Iris pigment epithelial cell (primary cell): ENCODE data around the gene P4HA3.
"Not testable (repeated sequence)": the region's sequence is repeated elsewhere in the genome, so short reads cannot be mapped to it uniquely, and the experiment has no call there.

Source experiments
- DNase-seq: peaks from one replicate; pipeline ENCODE4 v3.0.0-alpha.2; 2011; ENCODE audit warnings: low read depth

P4HA3 gene

GRCh38 chr11:74311352-74311926 lies at the start of gene P4HA3:
TSS of gene P4HA3 (minus strand) at chr11:74311640. CDS start at chr11:74311611, 29 bp downstream.
- peak; percentile 58 for DNase-seq

- DNase-seq: peak; percentile 49
Measured at GRCh38 chr11:74357449-74357848, 46.0 kb upstream of the P4HA3 start.

GRCh38 chr11:74355626-74356025 lies 44.2 kb upstream of the P4HA3 start:
- DNase-seq: no peak

GRCh38 chr11:74354036-74354435 lies 42.6 kb upstream of the P4HA3 start:
- DNase-seq: peak; percentile 68

- DNase-seq: peak; percentile 83
Measured at GRCh38 chr11:74347381-74347780, 35.9 kb upstream of the P4HA3 start.

- no peak for DNase-seq
Measured at GRCh38 chr11:74345420-74345819, 34.0 kb upstream of the P4HA3 start.

GRCh38 chr11:74341921-74342320 lies 30.5 kb upstream of the P4HA3 start:
- DNase-seq: peak; percentile 59

- DNase-seq: no peak
Measured at GRCh38 chr11:74339619-74340018, 28.2 kb upstream of the P4HA3 start.

- DNase-seq: no peak
Measured at GRCh38 chr11:74338963-74339362, 27.5 kb upstream of the P4HA3 start.

GRCh38 chr11:74333193-74333592 lies 21.8 kb upstream of the P4HA3 start:
- no peak for DNase-seq

- peak; percentile 38 for DNase-seq
Measured at GRCh38 chr11:74332291-74332690, 20.9 kb upstream of the P4HA3 start.

GRCh38 chr11:74331000-74331399 lies 19.6 kb upstream of the P4HA3 start:
- not testable (repeated sequence) for DNase-seq

- peak; percentile 88 for DNase-seq
Measured at GRCh38 chr11:74330075-74330858, 18.8 kb upstream of the P4HA3 start.

- DNase-seq: no peak
Measured at GRCh38 chr11:74327076-74327475, 15.6 kb upstream of the P4HA3 start.

- DNase-seq: no peak
Measured at GRCh38 chr11:74326665-74327064, 15.2 kb upstream of the P4HA3 start.

GRCh38 chr11:74325649-74326645 lies 14.5 kb upstream of the P4HA3 start:
- peak; percentile 78 for DNase-seq

GRCh38 chr11:74322667-74323066 lies 11.2 kb upstream of the P4HA3 start:
- DNase-seq: peak; percentile 26

GRCh38 chr11:74321487-74322188 lies 10.2 kb upstream of the P4HA3 start:
- peak; percentile 62 for DNase-seq

GRCh38 chr11:74320538-74320937 lies 9.1 kb upstream of the P4HA3 start:
- peak; percentile 66 for DNase-seq

GRCh38 chr11:74319139-74319816 lies 7.8 kb upstream of the P4HA3 start:
- DNase-seq: peak; percentile 96
